Natural killer cell treated with Interleukin-12 subunit alpha and Interleukin-12 subunit beta and Interleukin-15 and Interleukin-18, amount 100 ng/mL, for 72 hours (primary cell): ENCODE measurements around the gene CKLF. TPM values are rescaled to one million over a fixed set of nuclear protein-coding genes. Genes with fewer than 3 reads are reported as not detected.
A peak's percentile ranks its signal among the peaks of the same experiment; 100 is the strongest.

ENCODE experiments used
- ATAC-seq, 2 donors: fragments of 150-1000 bp; cut with Tn5 transposase in 1 of 2; sonication (Bioruptor Pico), chemical (Tn5 transposase) in 1 of 2; 2 replicates each; pipeline ENCODE4 v1.10.0; 2021
- DNase-seq: peaks from one replicate; pipeline ENCODE4 v3.0.0; 2022; ENCODE audit warnings: low spot score
- H3K27ac Mint-ChIP-seq, 2 donors: 1 replicate in 1 of 2; 2 replicates in 1 of 2; pipeline ENCODE4 v1.8.0; 2022; ENCODE audit warnings: mixed read lengths in 2 of 2, mild to moderate bottlenecking in 1 of 2, moderate library complexity in 1 of 2
- H3K27me3 Mint-ChIP-seq, 2 donors: 1 replicate in 1 of 2; 2 replicates in 1 of 2; pipeline ENCODE4 v1.8.0; 2022; ENCODE audit warnings: mixed read lengths in 2 of 2
- H3K36me3 Mint-ChIP-seq: one replicate; pipeline ENCODE4 v1.8.0; 2022; ENCODE audit warnings: mixed read lengths
- H3K4me1 Mint-ChIP-seq, 2 donors: 1 replicate in 1 of 2; 2 replicates in 1 of 2; pipeline ENCODE4 v1.8.0; 2022; ENCODE audit warnings: low read depth in 2 of 2, mixed read lengths in 2 of 2, mild to moderate bottlenecking in 1 of 2
- H3K4me3 Mint-ChIP-seq: one replicate; pipeline ENCODE4 v1.8.0; 2022; ENCODE audit warnings: mixed read lengths
- H3K9me3 Mint-ChIP-seq: 2 replicates; pipeline ENCODE4 v1.8.0; 2022; ENCODE audit warnings: mixed read lengths
- total RNA-seq, 2 donors: library from RNA; stranded (reverse); gene quantifications; one replicate each; pipeline ENCODE4 v1.2.3, GENCODE V29; 2022

The CKLF gene, protein sequence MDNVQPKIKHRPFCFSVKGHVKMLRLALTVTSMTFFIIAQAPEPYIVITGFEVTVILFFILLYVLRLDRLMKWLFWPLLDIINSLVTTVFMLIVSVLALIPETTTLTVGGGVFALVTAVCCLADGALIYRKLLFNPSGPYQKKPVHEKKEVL
- total RNA-seq, result 10 to 100 TPM; 71.2 to 78.6 TPM

DNA sequence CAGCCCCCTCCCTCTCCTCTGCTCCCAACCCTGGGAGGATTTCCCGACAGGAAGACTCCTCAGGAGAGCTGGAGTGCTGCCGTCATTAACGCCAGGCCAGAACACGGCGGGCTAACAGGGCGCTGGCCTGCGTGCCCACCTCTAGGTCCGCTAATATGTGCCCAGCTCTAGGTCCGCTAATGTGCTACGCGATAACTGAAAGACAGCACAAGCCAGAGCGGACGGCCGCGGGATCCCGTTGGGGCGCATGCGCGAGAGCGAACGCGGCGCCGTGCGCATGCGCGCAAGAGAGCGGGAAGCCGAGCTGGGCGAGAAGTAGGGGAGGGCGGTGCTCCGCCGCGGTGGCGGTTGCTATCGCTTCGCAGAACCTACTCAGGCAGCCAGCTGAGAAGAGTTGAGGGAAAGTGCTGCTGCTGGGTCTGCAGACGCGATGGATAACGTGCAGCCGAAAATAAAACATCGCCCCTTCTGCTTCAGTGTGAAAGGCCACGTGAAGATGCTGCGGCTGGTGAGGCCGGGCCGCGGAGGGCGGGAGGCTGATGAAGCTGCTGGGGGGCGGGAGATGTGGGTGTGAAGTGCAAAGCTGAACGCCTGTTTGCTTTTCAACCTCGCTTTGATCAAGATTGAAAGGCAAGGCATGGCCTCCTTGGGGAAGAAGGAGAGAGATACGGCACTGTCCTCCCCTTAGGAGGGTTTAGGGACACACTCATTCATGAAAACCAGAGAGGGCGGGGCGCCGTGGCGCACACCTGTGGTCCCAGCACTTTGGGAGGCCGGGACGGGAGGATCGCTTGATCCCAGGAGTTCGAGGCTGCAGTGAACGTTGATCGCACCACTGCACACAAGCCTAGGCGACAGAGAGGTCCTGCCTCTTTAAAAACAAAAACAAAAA lies at the start of gene CKLF:
CKLF (plus strand) TSS at position 291 of the 892 bp plus-strand sequence; CDS start at position 431, 140 bp downstream.
- H3K27ac Mint-ChIP-seq, result peak within 1 kb of the TSS; percentile 96 to 97
- H3K4me1 Mint-ChIP-seq, result peaks cover 67 to 77% of the 10 kb centered on the region in 2 donors
- H3K27me3 Mint-ChIP-seq, result no peaks in the 10 kb centered on the region
- peaks cover 35% of the 10 kb centered on the region for H3K36me3 Mint-ChIP-seq
- peak within 1 kb of the TSS; percentile 99 for H3K4me3 Mint-ChIP-seq
- no peaks in the 10 kb centered on the region for H3K9me3 Mint-ChIP-seq
- ATAC-seq, result peak; percentile 83 to 87
- peak; percentile 94 for DNase-seq

DNA sequence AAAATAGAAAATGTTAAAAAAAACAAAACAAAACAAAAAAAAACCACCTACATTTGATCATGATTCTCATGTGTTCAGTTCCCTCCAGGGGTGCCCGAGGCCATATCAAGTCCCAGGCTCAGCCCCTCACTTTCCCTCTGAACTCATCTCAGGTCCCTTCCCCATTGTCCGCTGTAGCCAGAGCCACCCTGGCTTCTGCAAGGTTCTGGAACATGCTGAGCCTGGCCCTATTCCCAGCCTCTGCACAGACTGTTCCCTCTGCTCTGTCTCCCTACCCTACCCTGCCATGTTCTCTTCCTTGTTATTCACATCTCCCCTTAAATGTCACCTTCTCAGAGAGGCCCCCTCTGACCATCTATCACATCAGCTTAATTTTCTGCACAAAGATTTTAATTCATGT lies 49.3 kb upstream of the CKLF start:
- Mint-ChIP-seq H3K27ac (no peak overlapping the region), H3K27me3 (no peaks in the 10 kb centered on the region), H3K9me3 (no peaks in the 10 kb centered on the region), H3K36me3 (no peaks in the 10 kb centered on the region), H3K4me3 (no peak overlapping the region), H3K4me1 (peaks cover 0 to 5% of the 10 kb centered on the region in 2 donors)
- no peak for ATAC-seq
- no peak for DNase-seq

DNA sequence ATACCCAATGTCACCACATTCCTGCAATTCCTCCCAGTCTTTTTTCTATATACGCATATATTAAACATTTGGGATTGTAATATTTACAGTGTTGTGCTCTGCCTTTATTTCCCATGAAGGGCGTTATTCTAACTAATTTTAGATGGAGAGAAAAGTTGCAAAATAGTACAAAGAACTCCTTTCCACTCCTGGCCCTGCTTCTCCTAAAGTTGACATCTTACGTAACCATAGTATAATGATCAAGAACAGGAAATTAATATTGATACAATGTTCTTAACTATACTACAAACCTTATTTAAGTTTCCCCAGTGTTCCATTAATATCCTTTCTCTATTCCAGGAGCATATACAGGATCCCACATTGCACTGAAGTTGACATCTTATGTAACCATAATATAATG lies 48.8 kb upstream of the CKLF start:
- no peaks in the 10 kb centered on the region for H3K36me3 Mint-ChIP-seq
- DNase-seq (no peak), ATAC-seq (no peak)
- H3K9me3 Mint-ChIP-seq, result no peaks in the 10 kb centered on the region
- H3K4me1 Mint-ChIP-seq, result peaks cover 0 to 5% of the 10 kb centered on the region in 2 donors
- H3K4me3 Mint-ChIP-seq, result no peak overlapping the region
- H3K27me3 Mint-ChIP-seq, result no peaks in the 10 kb centered on the region
- no peak overlapping the region for H3K27ac Mint-ChIP-seq

DNA sequence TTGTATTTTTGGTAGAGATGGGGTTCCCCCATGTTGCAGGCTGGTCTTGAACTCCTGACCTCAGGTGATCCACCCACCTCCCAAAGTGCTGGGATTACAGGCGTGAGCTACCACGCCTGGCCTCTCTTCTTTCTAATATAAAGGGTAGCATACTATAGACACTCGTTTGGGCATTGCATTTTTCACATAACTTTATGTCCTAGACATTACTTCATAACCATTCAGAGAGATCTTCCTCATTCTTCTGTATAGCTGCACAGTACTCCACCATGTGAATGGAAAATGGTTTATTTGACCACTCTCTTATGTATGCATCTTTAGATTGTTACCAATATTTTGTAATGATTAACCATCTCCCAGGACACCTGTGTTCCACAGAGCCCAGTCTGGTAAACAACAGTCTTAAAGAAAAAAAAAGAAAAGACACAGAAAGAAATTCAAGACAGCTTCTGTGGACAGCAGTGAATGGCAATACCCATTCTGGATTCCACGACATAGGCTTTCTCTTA lies 44.6 kb upstream of the CKLF start:
- ATAC-seq (no peak), DNase-seq (no peak)
- H3K9me3 Mint-ChIP-seq, result no peaks in the 10 kb centered on the region
- no peak overlapping the region for H3K27ac Mint-ChIP-seq
- peaks cover 2 to 5% of the 10 kb centered on the region in 2 donors for H3K4me1 Mint-ChIP-seq
- no peaks in the 10 kb centered on the region for H3K36me3 Mint-ChIP-seq
- no peaks in the 10 kb centered on the region for H3K27me3 Mint-ChIP-seq
- no peak overlapping the region for H3K4me3 Mint-ChIP-seq

DNA sequence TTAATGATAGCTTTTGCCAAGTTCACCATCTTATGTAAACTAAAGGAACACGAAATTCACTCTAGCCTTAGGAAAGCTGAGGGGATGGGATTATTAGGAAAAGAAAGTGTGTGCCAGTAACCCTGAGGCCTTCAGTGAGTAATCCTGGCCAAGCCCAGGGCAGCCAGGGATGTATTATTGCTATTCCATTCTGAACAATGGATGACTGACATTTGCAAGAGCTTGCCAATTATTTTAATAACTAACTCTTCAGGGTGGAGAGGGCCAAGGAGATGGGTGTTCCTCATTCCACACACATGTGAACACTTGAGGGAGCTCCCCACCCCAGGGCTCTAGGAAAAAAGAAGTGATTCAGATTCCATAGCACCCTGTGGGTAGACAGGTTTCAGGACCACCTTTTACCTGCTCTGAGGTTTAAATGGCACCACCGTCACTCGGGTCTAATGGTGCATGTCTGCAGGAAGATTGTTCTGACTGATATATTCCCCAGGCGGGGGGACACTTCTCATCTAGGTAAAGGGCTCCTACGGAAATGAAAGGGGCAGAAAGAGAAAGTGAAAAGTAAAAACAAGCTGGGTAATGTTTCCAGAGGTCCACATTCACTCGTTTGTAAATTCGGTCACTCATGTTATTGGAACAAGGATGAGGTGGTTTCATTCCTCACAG lies 44.0 kb upstream of the CKLF start:
- ATAC-seq, result no peak
- no peaks in the 10 kb centered on the region for H3K9me3 Mint-ChIP-seq
- no peak overlapping the region for H3K27ac Mint-ChIP-seq
- DNase-seq, result no peak
- peaks cover under 1 to 2% of the 10 kb centered on the region in 2 donors for H3K4me1 Mint-ChIP-seq
- no peaks in the 10 kb centered on the region for H3K27me3 Mint-ChIP-seq
- no peaks in the 10 kb centered on the region for H3K36me3 Mint-ChIP-seq
- no peak overlapping the region for H3K4me3 Mint-ChIP-seq

DNA sequence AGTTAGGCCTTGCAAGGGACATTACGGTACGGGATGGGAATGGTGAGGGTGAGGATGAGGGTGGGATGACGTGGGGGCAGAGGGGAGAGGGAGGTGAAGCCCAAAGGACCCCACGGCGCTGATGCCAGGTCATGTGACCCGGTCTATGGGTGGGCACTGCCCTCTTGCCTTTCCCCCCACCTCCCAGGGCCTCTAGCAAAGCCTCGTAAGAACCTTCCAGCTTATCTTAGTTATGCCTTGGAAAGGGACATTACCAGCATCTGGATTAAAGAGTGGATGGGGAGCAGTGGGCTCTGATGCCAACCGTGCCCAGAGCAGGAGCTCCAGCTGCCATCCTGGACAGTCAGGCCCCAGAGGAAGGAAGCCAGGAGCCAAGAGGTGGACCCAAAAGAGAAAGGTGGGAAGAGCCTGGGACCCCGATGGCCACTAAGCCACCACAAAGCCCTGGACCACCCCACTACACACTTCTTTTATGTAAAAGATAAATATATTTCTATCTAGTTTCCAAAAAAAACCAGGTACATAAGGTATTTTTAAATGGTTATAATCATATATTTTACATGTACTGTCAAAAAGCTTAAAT lies 43.4 kb upstream of the CKLF start:
- Mint-ChIP-seq H3K9me3 (no peaks in the 10 kb centered on the region), H3K36me3 (no peaks in the 10 kb centered on the region), H3K4me1 (peaks cover 0 to 2% of the 10 kb centered on the region in 2 donors), H3K4me3 (no peak overlapping the region), H3K27ac (no peak overlapping the region), H3K27me3 (no peaks in the 10 kb centered on the region)
- ATAC-seq (no peak), DNase-seq (no peak)

DNA sequence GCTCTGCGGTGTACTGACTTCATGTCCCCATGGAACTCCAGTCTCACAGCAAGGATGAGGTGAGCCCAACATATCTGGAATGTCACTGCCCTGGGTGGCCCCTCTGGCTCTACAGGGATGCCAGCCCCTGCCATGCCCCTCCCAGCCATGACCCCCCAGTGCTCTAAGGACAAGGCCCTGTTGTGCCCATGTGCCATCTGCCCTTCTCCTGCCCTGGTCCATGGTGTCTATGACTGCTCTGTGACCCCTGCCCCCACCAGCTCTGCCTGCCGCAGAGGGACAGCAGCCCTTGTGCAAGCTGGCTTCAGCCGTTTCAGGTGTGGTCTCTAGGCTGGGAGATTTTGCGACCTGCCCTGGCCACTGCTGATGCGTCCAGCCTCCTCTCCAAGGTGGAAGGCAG lies 42.8 kb upstream of the CKLF start:
- DNase-seq (no peak), ATAC-seq (no peak)
- no peak overlapping the region for H3K27ac Mint-ChIP-seq
- no peak overlapping the region for H3K4me3 Mint-ChIP-seq
- H3K36me3 Mint-ChIP-seq, result no peaks in the 10 kb centered on the region
- H3K9me3 Mint-ChIP-seq, result no peaks in the 10 kb centered on the region
- H3K4me1 Mint-ChIP-seq, result peaks cover 0 to 2% of the 10 kb centered on the region in 2 donors
- H3K27me3 Mint-ChIP-seq, result no peaks in the 10 kb centered on the region

DNA sequence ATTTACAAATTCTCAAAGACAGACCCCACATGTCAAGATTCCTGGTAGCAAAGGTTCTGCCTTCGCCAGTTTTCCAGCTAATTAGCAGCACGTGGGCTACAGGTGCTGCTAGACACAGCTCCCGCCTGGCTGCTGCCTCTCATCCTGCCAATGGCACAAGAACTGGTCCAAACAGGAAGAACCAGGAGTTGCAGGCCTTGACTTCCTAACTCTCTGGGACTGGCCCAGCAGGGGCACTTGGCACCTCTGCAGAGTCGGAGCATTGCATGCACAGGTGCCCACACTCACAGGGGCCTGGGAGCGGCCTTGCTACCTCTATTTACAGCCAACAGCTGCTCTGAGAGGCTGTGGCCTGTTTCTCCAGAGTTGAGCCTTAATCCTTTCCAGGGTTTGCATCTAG lies 42.1 kb upstream of the CKLF start:
- H3K27ac Mint-ChIP-seq, result no peak overlapping the region
- DNase-seq, result no peak
- no peaks in the 10 kb centered on the region for H3K36me3 Mint-ChIP-seq
- H3K27me3 Mint-ChIP-seq, result no peaks in the 10 kb centered on the region
- no peak overlapping the region for H3K4me3 Mint-ChIP-seq
- no peak for ATAC-seq
- H3K9me3 Mint-ChIP-seq, result no peaks in the 10 kb centered on the region
- H3K4me1 Mint-ChIP-seq, result peaks cover 5% of the 10 kb centered on the region in 2 donors

DNA sequence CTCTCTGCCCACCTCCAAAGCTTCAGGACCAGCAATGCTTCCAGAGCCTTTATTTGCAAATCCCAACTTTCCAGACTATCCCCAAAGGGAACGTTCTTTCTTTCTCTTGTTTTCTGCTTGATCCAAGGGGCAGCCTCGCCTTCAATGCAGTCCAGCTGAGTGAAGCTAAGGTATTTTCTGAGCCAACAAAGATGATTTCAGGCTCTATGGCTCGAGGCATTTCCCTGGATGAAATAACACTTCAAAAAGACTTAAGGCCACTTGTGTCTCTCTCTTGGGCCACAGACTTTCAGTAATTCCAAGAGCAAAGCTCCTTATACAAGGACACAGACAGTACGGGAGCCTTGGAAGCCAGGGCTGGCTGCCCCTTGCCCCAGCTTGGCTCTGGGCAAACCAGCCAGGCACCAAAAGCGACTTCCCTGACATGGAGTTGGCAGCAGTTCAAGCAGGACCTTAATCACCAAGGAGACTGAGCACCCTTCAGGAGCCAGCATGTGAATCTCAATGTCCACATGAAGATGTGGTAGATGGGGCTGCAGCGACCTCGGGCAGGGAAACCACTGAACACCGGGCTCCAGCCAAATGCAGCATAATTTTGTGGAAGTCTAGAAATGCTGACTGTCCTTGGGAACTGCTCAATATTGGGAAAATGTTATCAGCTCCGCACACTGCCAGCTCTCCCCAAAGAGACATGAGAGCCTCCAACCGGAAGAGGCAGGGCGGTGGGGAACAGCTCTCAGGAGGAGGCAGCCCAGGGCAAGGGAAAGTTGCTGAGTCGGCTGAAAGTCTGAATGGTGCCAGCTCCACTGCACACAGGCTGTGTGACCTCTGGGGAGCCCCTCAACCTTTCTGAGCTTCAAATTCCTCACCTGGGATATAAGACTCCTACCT lies 41.4 kb upstream of the CKLF start:
- Mint-ChIP-seq H3K27ac (no peak overlapping the region), H3K4me1 (peaks cover 11 to 12% of the 10 kb centered on the region in 2 donors), H3K4me3 (no peak overlapping the region)

DNA sequence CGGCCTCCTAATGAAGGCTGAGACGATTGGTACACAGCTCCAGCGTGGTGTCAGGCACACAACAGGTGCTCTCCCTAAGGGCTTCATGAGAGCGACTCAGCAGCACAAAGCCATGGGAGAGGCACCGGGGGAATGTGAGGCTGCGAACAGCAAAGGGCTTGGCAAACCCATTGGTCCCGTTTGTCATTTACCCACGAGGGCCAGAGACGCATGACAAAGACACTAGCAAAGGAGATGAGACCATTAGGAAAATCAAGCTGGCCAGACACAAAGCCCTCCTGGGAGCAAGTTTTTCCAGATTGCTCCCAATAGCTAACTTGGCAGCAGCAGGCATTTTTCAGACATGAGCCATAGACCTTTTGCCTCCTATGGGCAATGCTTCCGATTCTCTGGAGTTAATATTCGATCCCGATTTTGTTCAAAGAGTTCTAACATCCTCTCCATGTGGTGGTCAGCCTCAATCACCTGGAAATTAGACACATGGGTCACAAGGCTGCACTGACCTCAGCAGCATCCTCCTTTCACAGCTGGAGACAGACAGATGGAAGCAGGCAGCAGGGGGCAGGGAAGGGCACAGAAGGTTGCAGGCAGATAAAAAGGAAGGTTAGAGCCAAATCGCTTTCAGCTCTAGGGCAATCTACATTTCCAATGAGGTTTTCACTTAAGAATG lies 40.6 kb upstream of the CKLF start:
- Mint-ChIP-seq H3K36me3 (no peaks in the 10 kb centered on the region), H3K9me3 (no peaks in the 10 kb centered on the region), H3K4me3 (no peak overlapping the region), H3K4me1 (peaks cover 18 to 19% of the 10 kb centered on the region in 2 donors), H3K27ac (peak overlapping the region in 1 of 2 donors; percentile 21), H3K27me3 (no peaks in the 10 kb centered on the region)
- DNase-seq (no peak), ATAC-seq (no peak)

More for the DNA sequence above, 41.4 kb upstream of the CKLF start:
- ATAC-seq (no peak), DNase-seq (no peak)
- Mint-ChIP-seq H3K9me3 (no peaks in the 10 kb centered on the region), H3K27me3 (no peaks in the 10 kb centered on the region), H3K36me3 (no peaks in the 10 kb centered on the region)

DNA sequence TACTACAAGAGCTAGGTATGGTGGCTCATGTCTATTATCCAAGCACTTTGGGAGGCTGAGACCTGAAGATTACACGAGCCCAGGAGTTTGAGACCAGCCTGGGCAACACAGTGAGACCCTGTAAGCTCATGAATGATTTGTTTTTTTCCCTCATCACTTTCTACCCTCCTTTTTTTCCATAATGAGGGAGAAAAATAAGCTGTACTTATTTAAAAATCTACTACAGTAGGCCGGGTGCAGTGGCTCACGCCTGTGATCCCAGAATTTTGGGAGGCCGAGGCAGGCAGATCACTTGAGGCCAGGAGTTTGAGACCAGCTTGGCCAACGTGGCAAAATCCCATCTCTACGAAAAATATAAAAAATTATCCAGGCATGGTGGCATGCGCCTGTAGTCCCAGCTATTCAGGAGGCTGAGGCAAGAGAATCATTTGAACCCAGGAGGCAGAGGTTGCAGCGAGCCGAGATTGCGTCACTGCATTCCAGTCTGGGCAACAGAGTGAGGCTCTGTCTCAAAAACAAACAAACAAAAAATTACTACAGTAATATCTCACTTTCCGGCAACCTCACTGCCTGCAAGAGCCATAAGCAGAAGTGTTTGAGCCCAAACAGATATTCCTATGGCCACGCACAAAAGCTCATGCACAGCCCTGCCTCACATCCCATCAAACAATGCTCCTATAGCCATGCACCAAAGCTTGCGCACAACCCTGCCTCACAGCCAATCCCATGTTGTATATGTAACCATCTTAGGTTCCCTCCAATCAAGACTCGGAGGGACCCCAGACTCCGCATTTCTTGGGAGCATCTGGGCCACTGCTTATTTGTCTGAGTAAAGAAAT lies 39.9 kb upstream of the CKLF start:
- Mint-ChIP-seq H3K27me3 (no peaks in the 10 kb centered on the region), H3K4me3 (no peak overlapping the region), H3K9me3 (no peaks in the 10 kb centered on the region), H3K27ac (peak overlapping the region in 1 of 2 donors; percentile 21), H3K4me1 (peaks cover 25 to 26% of the 10 kb centered on the region in 2 donors), H3K36me3 (no peaks in the 10 kb centered on the region)
- no peak for ATAC-seq
- DNase-seq, result no peak
